Mammary epithelial cell (primary cell): ENCODE measurements around the gene ZMYM1.

ENCODE experiments used
- CTCF ChIP-seq, 2 donors: IDR thresholded peaks in 1 of 2; conservative IDR thresholded peaks in 1 of 2; 2 replicates each; pipeline ENCODE4 v1.5.1; 2011 to 2012; ENCODE audit warnings: inconsistent platforms in 2 of 2, low read length in 2 of 2, mild to moderate bottlenecking in 2 of 2, control low read depth in 1 of 2, low read depth in 1 of 2; ENCODE audit not compliant: insufficient read depth in 1 of 2; ENCODE audit errors: extremely low read depth in 1 of 2
- EZH2 ChIP-seq: IDR thresholded peaks from 2 replicates; pipeline ENCODE4 v1.6.1; 2012; ENCODE audit warnings: low read length, inconsistent platforms, borderline replicate concordance

- no peak for TF ChIP-seq CTCF (conservative IDR thresholded peaks at IDR 0.05 in 1 of 2, IDR thresholded peaks at IDR 0.05 in 1 of 2; ENCODE audit: extremely low read depth in 1 of 2, insufficient read depth in 1 of 2, low read depth in 1 of 2, low read length in 2 of 2)
- TF ChIP-seq EZH2: no peak
Observed at GRCh38 chr1:35032384-35032739, 46.8 kb upstream of the ZMYM1 start.
